Right lobe of liver (tissue), 4 donors: ENCODE measurements around the gene RNF212.

Experiments used
- POLR2A ChIP-seq: fragments of 450-650 bp; IDR thresholded peaks from one replicate; pipeline ENCODE4 v1.6.1; 2017; ENCODE audit warnings: antibody characterized with exemption, mild to moderate bottlenecking
- TF ChIP-seq, protein P1 (sequence below), 4 donors: fragments of 200-600 bp in 3 of 4; fragments of 450-650 bp in 1 of 4; IDR thresholded peaks; one replicate each; pipeline versions ENCODE4 v1.5.1 to v1.8.0; 2016 to 2022; ENCODE audit warnings: antibody characterized with exemption in 4 of 4, mild to moderate bottlenecking in 2 of 4
- donor health status: DM: no; HTN: no; CAD: no.
- donor health status: DM: no; HTN: no; CAD: no.
- donor health status: DM: no; HTN: yes; CAD: no.

DNA sequence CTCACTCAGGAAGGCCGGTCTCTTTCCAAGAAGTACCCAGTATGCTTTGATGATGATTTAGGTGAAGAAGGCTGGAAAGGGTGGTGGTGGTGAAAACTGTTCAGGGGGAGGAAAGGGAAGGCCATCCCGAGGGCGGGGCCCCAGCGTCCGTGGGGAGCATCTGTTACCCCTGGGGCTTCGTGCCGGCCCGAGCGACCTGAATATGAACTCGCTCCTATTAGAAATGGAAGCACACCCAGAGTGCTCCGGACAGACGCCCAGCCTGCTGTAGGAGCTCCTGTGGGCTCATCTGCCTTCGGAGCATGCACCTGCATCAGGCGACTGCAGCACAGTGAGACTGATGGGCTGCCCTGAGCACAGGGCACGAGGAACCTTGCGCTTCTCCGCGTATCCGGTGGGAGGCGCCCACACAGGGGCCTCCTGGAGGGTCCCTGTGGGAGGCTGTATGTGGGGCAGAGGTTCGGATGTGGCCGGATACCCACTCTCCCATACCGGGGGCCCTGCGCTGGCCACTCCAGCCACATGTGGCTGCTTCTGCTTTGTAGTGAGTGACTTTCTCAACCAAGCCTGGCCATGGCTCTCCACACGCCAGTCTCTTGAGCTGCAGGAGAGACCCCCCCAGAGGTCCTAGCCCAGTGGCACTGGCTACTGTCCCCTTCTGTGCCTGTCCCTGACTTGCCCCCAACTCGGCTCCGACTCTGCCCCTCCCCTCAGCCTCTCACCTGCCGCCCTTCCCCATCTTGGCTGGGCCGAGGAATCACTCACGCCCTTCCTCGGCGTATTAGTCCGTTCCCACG is 65.2 kb downstream of the RNF212 start:
- TF ChIP-seq, protein P1, sequence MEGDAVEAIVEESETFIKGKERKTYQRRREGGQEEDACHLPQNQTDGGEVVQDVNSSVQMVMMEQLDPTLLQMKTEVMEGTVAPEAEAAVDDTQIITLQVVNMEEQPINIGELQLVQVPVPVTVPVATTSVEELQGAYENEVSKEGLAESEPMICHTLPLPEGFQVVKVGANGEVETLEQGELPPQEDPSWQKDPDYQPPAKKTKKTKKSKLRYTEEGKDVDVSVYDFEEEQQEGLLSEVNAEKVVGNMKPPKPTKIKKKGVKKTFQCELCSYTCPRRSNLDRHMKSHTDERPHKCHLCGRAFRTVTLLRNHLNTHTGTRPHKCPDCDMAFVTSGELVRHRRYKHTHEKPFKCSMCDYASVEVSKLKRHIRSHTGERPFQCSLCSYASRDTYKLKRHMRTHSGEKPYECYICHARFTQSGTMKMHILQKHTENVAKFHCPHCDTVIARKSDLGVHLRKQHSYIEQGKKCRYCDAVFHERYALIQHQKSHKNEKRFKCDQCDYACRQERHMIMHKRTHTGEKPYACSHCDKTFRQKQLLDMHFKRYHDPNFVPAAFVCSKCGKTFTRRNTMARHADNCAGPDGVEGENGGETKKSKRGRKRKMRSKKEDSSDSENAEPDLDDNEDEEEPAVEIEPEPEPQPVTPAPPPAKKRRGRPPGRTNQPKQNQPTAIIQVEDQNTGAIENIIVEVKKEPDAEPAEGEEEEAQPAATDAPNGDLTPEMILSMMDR (IDR thresholded peaks at IDR 0.05): no peak
- TF ChIP-seq POLR2A: no peak
